ENCODE data around the gene KRT72. TPM values are rescaled to one million over a fixed set of nuclear protein-coding genes. Genes with fewer than 3 reads are reported as not detected.
"Not testable (repeated sequence)": the region's sequence is repeated elsewhere in the genome, so short reads cannot be mapped to it uniquely, and the experiment has no call there.

KRT72 gene
- total RNA-seq, 8 experiments from 2014 or later, result 0.21 TPM; not detected in 7

DNA sequence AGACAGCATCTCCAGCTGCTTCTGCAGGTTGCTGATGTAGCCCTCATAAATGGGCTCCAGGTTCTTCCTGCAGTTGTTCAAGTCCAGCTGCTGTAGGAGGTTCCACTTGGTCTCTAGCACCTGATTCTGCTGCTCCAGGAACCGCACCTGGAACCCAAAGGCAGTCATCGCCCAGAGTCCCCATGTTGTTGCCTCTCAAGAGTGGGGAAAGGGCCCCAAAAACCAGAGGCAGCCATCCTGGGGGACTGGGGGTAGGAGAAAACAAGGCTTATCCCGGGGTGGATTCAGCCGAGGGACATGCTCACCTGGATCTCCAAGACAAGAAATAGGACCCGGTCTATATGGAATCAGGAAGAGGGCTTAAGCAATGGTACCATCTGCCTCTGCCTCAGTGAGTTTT, 2.3 kb downstream of the KRT72 start:
- Histone ChIP-seq H3K27ac (no peak overlapping the region), H3K4me3 (no peak overlapping the region), H3K4me1 (replicated peaks in 1 of 2) (no peaks in the 10 kb centered on the region)
- no peak for ATAC-seq (replicated peaks in 6 of 8)
- 20 to 87% (median 59%) methylated on average over 1 to 5 of the region's 5 CpGs; no CpG with 5 or more reads in 4 of the 10 experiments for WGBS, 10 experiments
- in situ Hi-C loops (cut with MboI; ENCODE audit: low pct_unique_long_range_greater_than_20kb in 2 of 9, low sequenced_read_pairs in 9 of 9, unreplicated experiment in 9 of 9), result loop anchor here in 5 of 9 experiments (25.0 kb wide), 2 partner anchors 263 to 388 kb away; no protein-coding TSS in a partner anchor

GRCh38 chr12:52594237-52594636, 7.0 kb downstream of the KRT72 start:
- not testable (repeated sequence) for H3K27ac ChIP-seq; H3K4me1 ChIP-seq (replicated peaks in 1 of 2); ATAC-seq (replicated peaks in 6 of 8); H3K4me3 ChIP-seq
- in situ Hi-C loops (cut with MboI; ENCODE audit: low pct_unique_long_range_greater_than_20kb in 2 of 9, low sequenced_read_pairs in 9 of 9, unreplicated experiment in 9 of 9), result loop anchor here in 5 of 9 experiments (25.0 kb wide), 2 partner anchors 268 to 393 kb away; no protein-coding TSS in a partner anchor
- WGBS, 10 experiments, result 42 to 100% (median 86%) methylated on average over 1 to 3 of the region's 4 CpGs; no CpG with 5 or more reads in 3 of the 10 experiments

DNA sequence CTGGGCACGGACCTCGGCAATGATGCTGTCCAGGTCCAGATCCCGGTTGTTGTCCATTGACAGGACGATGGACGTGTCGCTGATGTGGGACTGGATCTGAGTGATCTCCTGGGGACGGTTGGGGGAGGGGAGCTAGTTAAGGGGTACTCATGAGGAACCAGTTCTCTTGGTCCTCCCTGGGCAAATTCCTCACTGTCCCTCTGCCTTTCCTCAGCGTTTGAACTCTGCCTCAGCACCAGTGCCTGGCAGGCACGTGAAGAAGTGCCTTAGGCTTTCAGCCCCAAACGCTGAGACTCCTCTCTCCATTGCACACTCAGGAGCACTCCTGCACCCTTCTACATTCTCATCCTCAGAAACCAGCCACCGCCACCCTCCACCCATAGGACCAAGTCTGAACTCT, 9.7 kb downstream of the KRT72 start:
- no peaks in the 10 kb centered on the region for H3K4me1 ChIP-seq (replicated peaks in 1 of 2)
- WGBS, 10 experiments, result 10 to 94% (median 71%) methylated on average over 2 to 11 of the region's 11 CpGs; no CpG with 5 or more reads in 4 of the 10 experiments
- in situ Hi-C loops (cut with MboI; ENCODE audit: low pct_unique_long_range_greater_than_20kb in 2 of 9, low sequenced_read_pairs in 9 of 9, unreplicated experiment in 9 of 9), result loop anchor here in 5 of 9 experiments (25.0 kb wide), 2 partner anchors 271 to 396 kb away; no protein-coding TSS in a partner anchor
- no peak for ATAC-seq (replicated peaks in 6 of 8)
- H3K27ac ChIP-seq, result no peak overlapping the region
- no peak overlapping the region for H3K4me3 ChIP-seq

DNA sequence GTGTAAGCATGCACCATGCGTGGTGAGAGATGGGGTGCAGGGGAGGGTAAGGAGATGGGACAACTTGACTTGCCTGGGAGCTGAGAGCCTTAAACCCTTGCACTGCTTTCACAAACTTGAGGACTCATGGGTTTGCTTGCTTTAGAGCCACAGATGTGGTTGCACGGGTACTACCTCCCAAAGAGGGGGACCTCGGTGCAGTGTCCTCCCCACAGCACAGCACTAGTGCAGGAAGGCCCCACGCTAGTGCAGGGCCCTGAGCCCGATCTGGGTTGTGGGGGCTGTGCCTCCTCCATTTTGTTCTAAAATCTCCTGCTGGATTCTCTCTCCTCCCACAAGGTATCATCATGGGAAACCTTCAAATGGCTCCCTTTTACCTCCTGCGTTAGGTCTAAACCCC, 11.2 kb downstream of the KRT72 start:
- no peak overlapping the region for H3K27ac ChIP-seq
- H3K4me3 ChIP-seq, result no peak overlapping the region
- ATAC-seq (replicated peaks in 6 of 8), result no peak
- WGBS, 10 experiments, result 44 to 100% (median 85%) methylated on average over 1 to 3 of the region's 6 CpGs; no CpG with 5 or more reads in 6 of the 10 experiments
- H3K4me1 ChIP-seq (replicated peaks in 1 of 2), result no peaks in the 10 kb centered on the region
- in situ Hi-C loops (cut with MboI; ENCODE audit: low pct_unique_long_range_greater_than_20kb in 2 of 9, low sequenced_read_pairs in 9 of 9, unreplicated experiment in 9 of 9), result loop anchor here in 5 of 9 experiments (25.0 kb wide), 2 partner anchors 272 to 397 kb away; no protein-coding TSS in a partner anchor

DNA sequence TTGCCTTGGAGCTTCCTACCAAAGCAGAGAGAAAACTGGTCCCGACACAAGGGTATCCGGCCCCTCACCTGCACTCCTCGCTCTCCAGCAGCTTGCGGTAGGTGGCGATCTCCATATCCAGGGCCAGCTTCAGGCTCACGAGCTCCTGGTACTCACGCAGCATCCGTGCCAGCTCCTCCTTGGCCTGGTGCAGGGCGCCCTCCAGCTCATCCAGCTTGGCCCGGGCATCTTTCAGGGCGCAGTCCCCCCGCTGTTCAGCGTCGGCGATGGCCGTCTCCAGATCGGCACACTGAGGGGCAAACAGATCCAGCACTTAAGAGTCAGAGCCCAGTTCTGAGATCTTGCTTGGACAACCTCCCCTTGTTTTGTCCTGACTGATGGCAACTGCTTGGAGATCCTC, 13.7 kb downstream of the KRT72 start:
- 42 to 80% (median 75%) methylated on average over 2 to 13 of the region's 17 CpGs; no CpG with 5 or more reads in 3 of the 10 experiments for WGBS, 10 experiments
- ATAC-seq (replicated peaks in 6 of 8), result no peak
- Histone ChIP-seq H3K4me3 (no peak overlapping the region), H3K4me1 (replicated peaks in 1 of 2) (no peaks in the 10 kb centered on the region), H3K27ac (no peak overlapping the region)
- in situ Hi-C loops (cut with MboI; ENCODE audit: low pct_unique_long_range_greater_than_20kb in 2 of 9, low sequenced_read_pairs in 9 of 9, unreplicated experiment in 9 of 9), result loop anchor here in 5 of 9 experiments (5.0 to 25.0 kb wide), 5 partner anchors 275 to 400 kb away; no protein-coding TSS in a partner anchor

DNA sequence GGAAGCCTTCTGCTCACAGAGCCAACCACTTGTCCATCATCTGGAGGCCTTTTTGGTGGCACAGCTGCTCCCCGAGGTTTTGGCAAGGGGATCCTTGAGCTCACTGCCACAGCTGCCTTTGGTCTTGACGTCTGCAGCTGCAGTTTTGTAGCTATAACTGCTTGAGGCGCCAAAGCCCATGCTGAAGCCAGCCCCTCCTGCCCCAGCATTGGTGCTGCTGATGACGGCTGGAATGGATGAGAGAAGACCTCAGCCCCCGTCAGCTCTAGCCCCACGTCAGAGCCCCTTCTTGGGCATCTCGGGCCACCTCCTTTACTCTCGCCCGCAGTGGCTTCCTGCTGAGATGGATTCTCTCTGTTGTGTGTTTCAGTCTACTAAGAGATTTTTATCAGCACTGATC, 15.3 kb downstream of the KRT72 start:
- Histone ChIP-seq H3K4me3 (no peak overlapping the region), H3K27ac (no peak overlapping the region), H3K4me1 (replicated peaks in 1 of 2) (no peaks in the 10 kb centered on the region)
- WGBS, 10 experiments, result 0 to 80% (median 51%) methylated on average over 1 to 7 of the region's 9 CpGs; no CpG with 5 or more reads in 3 of the 10 experiments
- in situ Hi-C loops (cut with MboI; ENCODE audit: low pct_unique_long_range_greater_than_20kb in 2 of 9, low sequenced_read_pairs in 9 of 9, unreplicated experiment in 9 of 9), result loop anchor here in 5 of 9 experiments (5.0 to 25.0 kb wide), 5 partner anchors 276 to 401 kb away; no protein-coding TSS in a partner anchor
- no peak for ATAC-seq (replicated peaks in 6 of 8)

- in situ Hi-C loops (cut with MboI; ENCODE audit: low pct_unique_long_range_greater_than_20kb in 2 of 9, low sequenced_read_pairs in 9 of 9, unreplicated experiment in 9 of 9), result loop anchor here in 5 of 9 experiments (5.0 to 25.0 kb wide), 5 partner anchors 277 to 402 kb away; no protein-coding TSS in a partner anchor
- no peak for ATAC-seq (replicated peaks in 6 of 8)
- Histone ChIP-seq H3K4me1 (replicated peaks in 1 of 2) (no peaks in the 10 kb centered on the region), H3K27ac (no peak overlapping the region), H3K4me3 (no peak overlapping the region)
- WGBS, 10 experiments, result 17 to 66% (median 40%) methylated on average over 1 to 3 of the region's 3 CpGs; no CpG with 5 or more reads in 3 of the 10 experiments
These were observed 16.2 kb downstream of the KRT72 start for GRCh38 chr12:52585066-52585465.

GRCh38 chr12:52584156-52584682, 17.0 kb downstream of the KRT72 start:
- Histone ChIP-seq H3K27ac (no peak overlapping the region), H3K4me3 (no peak overlapping the region), H3K4me1 (replicated peaks in 1 of 2) (no peaks in the 10 kb centered on the region)
- WGBS, 10 experiments, result 41 to 100% (median 86%) methylated on average over 1 to 5 of the region's 9 CpGs; no CpG with 5 or more reads in 3 of the 10 experiments
- in situ Hi-C loops (cut with MboI; ENCODE audit: low pct_unique_long_range_greater_than_20kb in 2 of 9, low sequenced_read_pairs in 9 of 9, unreplicated experiment in 9 of 9), result loop anchor here in 5 of 9 experiments (10.0 to 25.0 kb wide), 4 partner anchors 278 to 403 kb away; no protein-coding TSS in a partner anchor
- ATAC-seq (replicated peaks in 6 of 8), result no peak

GRCh38 chr12:52582971-52583456, 18.2 kb downstream of the KRT72 start:
- Histone ChIP-seq H3K4me1 (replicated peaks in 1 of 2) (no peaks in the 10 kb centered on the region), H3K27ac (no peak overlapping the region), H3K4me3 (no peak overlapping the region)
- 0 to 40% (median 5%) methylated on average over 1 to 5 of the region's 7 CpGs; no CpG with 5 or more reads in 6 of the 10 experiments for WGBS, 10 experiments
- ATAC-seq (replicated peaks in 6 of 8), result peak; percentile 50 to 91 (median 74)
- in situ Hi-C loops (cut with MboI; ENCODE audit: low pct_unique_long_range_greater_than_20kb in 2 of 9, low sequenced_read_pairs in 9 of 9, unreplicated experiment in 9 of 9), result loop anchor here in 5 of 9 experiments (10.0 to 25.0 kb wide), 4 partner anchors 279 to 404 kb away; no protein-coding TSS in a partner anchor

- Histone ChIP-seq H3K4me3 (no peak overlapping the region), H3K4me1 (replicated peaks in 1 of 2) (no peaks in the 10 kb centered on the region), H3K27ac (no peak overlapping the region)
- WGBS, 10 experiments, result 40 to 80% methylated on average over 1 of the region's 2 CpGs; no CpG with 5 or more reads in 8 of the 10 experiments
- ATAC-seq (replicated peaks in 6 of 8), result no peak
- in situ Hi-C loops (cut with MboI; ENCODE audit: low pct_unique_long_range_greater_than_20kb in 2 of 9, low sequenced_read_pairs in 9 of 9, unreplicated experiment in 9 of 9), result loop anchor here in 5 of 9 experiments (10.0 to 25.0 kb wide), 4 partner anchors 280 to 405 kb away; no protein-coding TSS in a partner anchor
These were observed 18.8 kb downstream of the KRT72 start for GRCh38 chr12:52582486-52582885.

- no peak for ATAC-seq (replicated peaks in 6 of 8)
- in situ Hi-C loops (cut with MboI; ENCODE audit: low pct_unique_long_range_greater_than_20kb in 2 of 9, low sequenced_read_pairs in 9 of 9, unreplicated experiment in 9 of 9), result loop anchor here in 5 of 9 experiments (10.0 to 25.0 kb wide), 4 partner anchors 281 to 406 kb away; no protein-coding TSS in a partner anchor
These were observed 19.8 kb downstream of the KRT72 start for GRCh38 chr12:52581481-52581880.

GRCh38 chr12:52581066-52581465, 20.2 kb downstream of the KRT72 start:
- in situ Hi-C loops (cut with MboI; ENCODE audit: low pct_unique_long_range_greater_than_20kb in 2 of 9, low sequenced_read_pairs in 9 of 9, unreplicated experiment in 9 of 9), result loop anchor here in 5 of 9 experiments (10.0 to 25.0 kb wide), 4 partner anchors 281 to 406 kb away; no protein-coding TSS in a partner anchor
- ATAC-seq (replicated peaks in 6 of 8), result no peak
- 33 to 100% (median 67%) methylated on average over 1 to 3 of the region's 7 CpGs; no CpG with 5 or more reads in 3 of the 10 experiments for WGBS, 10 experiments
- no peak overlapping the region for H3K4me3 ChIP-seq
- H3K4me1 ChIP-seq (replicated peaks in 1 of 2), result no peaks in the 10 kb centered on the region
- H3K27ac ChIP-seq, result no peak overlapping the region

More at GRCh38 chr12:52581481-52581880, 19.8 kb downstream of the KRT72 start:
- no peak overlapping the region for H3K4me3 ChIP-seq
- WGBS, 10 experiments, result 0 to 89% (median 51%) methylated on average over 1 to 4 of the region's 6 CpGs; no CpG with 5 or more reads in 5 of the 10 experiments
- no peaks in the 10 kb centered on the region for H3K4me1 ChIP-seq (replicated peaks in 1 of 2)
- no peak overlapping the region for H3K27ac ChIP-seq

- no peak for ATAC-seq (replicated peaks in 6 of 8)
- no peak overlapping the region for H3K27ac ChIP-seq
- 0 to 83% (median 67%) methylated on average over 1 of the region's 1 CpG; no CpG with 5 or more reads in 7 of the 10 experiments for WGBS, 10 experiments
- no peaks in the 10 kb centered on the region for H3K4me1 ChIP-seq (replicated peaks in 1 of 2)
- in situ Hi-C loops (cut with MboI; ENCODE audit: low pct_unique_long_range_greater_than_20kb in 2 of 9, low sequenced_read_pairs in 9 of 9, unreplicated experiment in 9 of 9), result loop anchor here in 5 of 9 experiments (10.0 to 25.0 kb wide), 4 partner anchors 282 to 407 kb away; no protein-coding TSS in a partner anchor
- H3K4me3 ChIP-seq, result no peak overlapping the region
These were observed 20.8 kb downstream of the KRT72 start for GRCh38 chr12:52580496-52580895.
